Measurements from ENCODE around the gene TAS1R2.

TAS1R2 gene

DNA sequence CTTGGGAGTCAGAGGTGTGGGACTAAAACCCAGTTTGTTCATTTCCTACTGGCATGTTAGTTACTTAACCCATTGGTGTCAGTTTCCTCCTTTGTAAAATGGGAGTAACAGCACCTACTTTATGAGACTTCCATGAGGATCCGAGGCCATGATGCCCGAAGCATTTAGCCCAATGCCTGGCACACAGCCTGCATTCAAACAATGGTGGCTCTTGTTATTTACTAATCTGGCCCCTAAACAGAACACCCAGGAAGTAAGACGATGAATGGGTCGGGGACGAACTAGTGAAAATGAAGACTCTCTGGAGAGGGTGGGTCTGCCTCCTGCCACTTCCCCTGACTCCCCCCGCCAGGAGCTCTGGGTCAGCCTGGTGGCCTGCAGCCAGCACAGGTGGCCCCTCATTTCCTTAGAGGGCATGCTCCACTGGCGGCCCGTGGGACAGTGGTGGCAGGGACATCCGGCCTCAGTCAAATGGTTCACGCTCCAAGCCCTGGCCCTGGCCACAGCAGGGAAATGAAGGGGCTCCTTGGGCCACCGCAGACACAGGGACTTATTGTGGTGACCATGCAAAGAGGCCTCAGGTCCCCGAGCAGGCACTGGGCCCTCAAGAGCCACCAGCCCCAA, 9.5 kb upstream of the TAS1R2 start:
- Histone ChIP-seq H3K36me3 (no peaks in the 10 kb centered on the region), H3K4me3 (ENCODE audit: low read depth, low read length) (no peak overlapping the region), H3K9me3 (no peaks in the 10 kb centered on the region), H3K4me1 (no peaks in the 10 kb centered on the region), H3K27me3 (no peaks in the 10 kb centered on the region)
- DNase-seq = no peak
- TF ChIP-seq CTCF (IDR thresholded peaks at IDR 0.05; ENCODE audit: low read depth, low read length) = no peak

DNA sequence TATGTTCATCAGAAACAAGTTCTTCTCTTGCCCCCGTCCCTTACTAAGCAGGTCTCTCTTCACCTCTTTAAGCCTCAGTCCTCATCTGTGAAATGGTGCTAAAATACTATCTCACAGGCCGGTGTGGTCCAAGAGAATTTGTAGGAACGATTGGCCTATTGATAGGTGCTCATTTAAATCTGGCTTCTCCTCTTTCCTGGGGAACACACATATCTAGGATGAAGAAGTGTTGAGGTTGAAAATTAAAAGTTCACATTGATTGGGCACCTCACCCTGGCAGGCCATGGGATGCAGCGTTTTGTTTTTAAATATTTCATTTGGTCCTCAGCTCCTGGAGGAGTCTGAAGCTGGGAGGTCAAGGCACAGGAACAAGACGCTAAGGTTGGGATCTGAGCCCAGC, 8.9 kb upstream of the TAS1R2 start:
- H3K4me1 ChIP-seq = no peaks in the 10 kb centered on the region
- H3K4me3 ChIP-seq (ENCODE audit: low read depth, low read length) = no peak overlapping the region
- no peaks in the 10 kb centered on the region for H3K27me3 ChIP-seq
- no peak for DNase-seq
- no peaks in the 10 kb centered on the region for H3K36me3 ChIP-seq
- no peak for TF ChIP-seq CTCF (IDR thresholded peaks at IDR 0.05; ENCODE audit: low read depth, low read length)
- no peaks in the 10 kb centered on the region for H3K9me3 ChIP-seq

GRCh38 chr1:18866846-18867245, 7.4 kb upstream of the TAS1R2 start:
- H3K27me3 ChIP-seq = no peaks in the 10 kb centered on the region
- TF ChIP-seq CTCF (IDR thresholded peaks at IDR 0.05; ENCODE audit: low read depth, low read length) = no peak

DNA sequence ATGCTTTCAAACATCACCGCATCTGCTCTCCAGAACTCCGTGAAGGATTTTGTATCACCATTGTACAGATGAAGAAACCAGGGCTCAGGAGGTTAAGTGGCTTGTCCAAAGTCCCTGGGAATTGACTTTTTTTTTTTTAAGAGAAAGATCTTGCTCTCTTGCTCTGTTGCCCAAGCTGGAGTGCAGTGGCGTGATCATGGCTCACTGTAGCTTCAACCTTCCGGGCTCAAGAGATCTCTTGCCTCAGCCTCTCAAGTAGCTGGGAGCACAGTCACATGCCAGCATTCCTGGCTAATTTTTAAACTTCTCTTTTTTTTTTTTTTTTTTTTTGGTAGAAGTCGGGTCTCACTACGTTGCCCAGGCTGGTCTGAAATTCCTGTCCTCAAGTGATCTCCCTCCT, 6.9 kb upstream of the TAS1R2 start:
- no peak for TF ChIP-seq CTCF (IDR thresholded peaks at IDR 0.05; ENCODE audit: low read depth, low read length)
- DNase-seq = no peak
- no peaks in the 10 kb centered on the region for H3K27me3 ChIP-seq
- no peaks in the 10 kb centered on the region for H3K9me3 ChIP-seq
- H3K36me3 ChIP-seq = no peaks in the 10 kb centered on the region
- H3K4me1 ChIP-seq = no peaks in the 10 kb centered on the region
- H3K4me3 ChIP-seq (ENCODE audit: low read depth, low read length) = no peak overlapping the region

More at GRCh38 chr1:18866846-18867245, 7.4 kb upstream of the TAS1R2 start:
- H3K9me3 ChIP-seq = no peaks in the 10 kb centered on the region
- no peaks in the 10 kb centered on the region for H3K36me3 ChIP-seq
- DNase-seq = no peak
- H3K4me3 ChIP-seq (ENCODE audit: low read depth, low read length) = no peak overlapping the region
- no peaks in the 10 kb centered on the region for H3K4me1 ChIP-seq

DNA sequence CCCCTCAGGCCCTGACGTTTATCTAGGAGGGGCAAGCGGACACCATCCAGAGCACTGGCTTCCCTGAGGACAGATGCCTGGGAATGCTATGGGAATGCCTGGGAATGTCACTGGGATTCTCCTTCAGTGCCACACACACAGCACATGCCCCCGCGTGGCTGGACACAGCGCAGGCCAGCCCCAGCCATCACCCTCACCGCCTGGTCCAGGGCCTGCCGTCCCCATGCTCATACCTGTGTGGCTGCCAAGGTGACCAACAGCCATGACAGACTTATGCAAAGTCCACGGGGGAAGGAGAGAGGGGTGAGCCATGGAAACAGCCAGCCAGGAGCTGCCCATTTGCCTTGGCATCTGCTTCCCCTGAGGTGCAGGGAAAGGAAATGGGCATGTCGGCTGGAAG, 5.7 kb upstream of the TAS1R2 start:
- DNase-seq = no peak
- Histone ChIP-seq H3K4me1 (no peaks in the 10 kb centered on the region), H3K4me3 (ENCODE audit: low read depth, low read length) (no peak overlapping the region), H3K9me3 (no peaks in the 10 kb centered on the region), H3K27me3 (no peaks in the 10 kb centered on the region), H3K36me3 (no peaks in the 10 kb centered on the region)
- no peak for TF ChIP-seq CTCF (IDR thresholded peaks at IDR 0.05; ENCODE audit: low read depth, low read length)

DNA sequence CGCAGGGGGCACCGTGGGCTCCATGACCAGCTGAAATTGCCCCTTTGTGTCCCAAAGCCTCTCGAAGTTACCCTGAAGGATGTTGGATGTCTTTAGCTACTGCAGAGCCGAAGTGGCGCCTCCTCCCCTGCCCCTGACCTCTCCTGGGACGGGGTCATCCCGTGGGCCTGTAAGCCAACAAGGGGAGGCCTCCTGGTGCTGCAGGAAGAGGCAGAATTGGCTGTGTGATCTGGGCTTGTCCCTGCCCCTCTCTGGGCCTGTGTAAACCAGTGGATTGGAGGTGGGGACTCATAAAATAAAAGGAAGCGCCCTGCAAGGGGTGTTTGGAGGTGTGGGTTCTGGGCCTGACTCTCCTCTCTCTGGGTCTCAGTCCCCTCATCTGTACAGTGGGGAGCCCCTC, 2.1 kb upstream of the TAS1R2 start:
- H3K9me3 ChIP-seq = no peaks in the 10 kb centered on the region
- no peaks in the 10 kb centered on the region for H3K27me3 ChIP-seq
- no peak for DNase-seq
- H3K4me1 ChIP-seq = no peaks in the 10 kb centered on the region
- H3K4me3 ChIP-seq (ENCODE audit: low read depth, low read length) = no peak overlapping the region
- H3K36me3 ChIP-seq = no peaks in the 10 kb centered on the region
- no peak for TF ChIP-seq CTCF (IDR thresholded peaks at IDR 0.05; ENCODE audit: low read depth, low read length)

Measured in BE2C (cell line).